Esophagus squamous epithelium (tissue), 4 donors: ENCODE results near the gene PHF3.

Experiments used
- CTCF ChIP-seq, 6 experiments: fragments of 450-650 bp in 4 of 6; fragments of 200-600 bp in 2 of 6; sonication (generic) in 2 of 6; IDR thresholded peaks; one replicate each; pipeline ENCODE4 v1.5.1; 2016 to 2019; ENCODE audit warnings: antibody characterized with exemption in 6 of 6, mild to moderate bottlenecking in 4 of 6, moderate library complexity in 4 of 6
- POLR2A ChIP-seq, 4 donors: fragments of 450-650 bp; IDR thresholded peaks; one replicate each; pipeline ENCODE4 v1.6.1; 2017; ENCODE audit warnings: antibody characterized with exemption in 4 of 4, mild to moderate bottlenecking in 4 of 4, moderate library complexity in 3 of 4

- TF ChIP-seq POLR2A (IDR thresholded peaks at IDR 0.05) (no peak), CTCF (IDR thresholded peaks at IDR 0.05) (no peak)
Measured at GRCh38 chr6:63706630-63707029, 71.0 kb downstream of the PHF3 start.
